RCC 7860 (cell line): Measurements from ENCODE around the gene CAGE1.
"Not testable (repeated sequence)": the region's sequence is repeated elsewhere in the genome, so short reads cannot be mapped to it uniquely, and the experiment has no call there.

ENCODE experiments used
- DNase-seq: peaks from one replicate; pipeline ENCODE4 v3.0.0-alpha.2; 2015; ENCODE audit warnings: low spot score
- FAIRE-seq: peaks from 2 replicates; lab custom pipeline; 2012; peaks lifted over from hg19 to GRCh38; lab: Jason Lieb, UNC

CAGE1 gene

DNA sequence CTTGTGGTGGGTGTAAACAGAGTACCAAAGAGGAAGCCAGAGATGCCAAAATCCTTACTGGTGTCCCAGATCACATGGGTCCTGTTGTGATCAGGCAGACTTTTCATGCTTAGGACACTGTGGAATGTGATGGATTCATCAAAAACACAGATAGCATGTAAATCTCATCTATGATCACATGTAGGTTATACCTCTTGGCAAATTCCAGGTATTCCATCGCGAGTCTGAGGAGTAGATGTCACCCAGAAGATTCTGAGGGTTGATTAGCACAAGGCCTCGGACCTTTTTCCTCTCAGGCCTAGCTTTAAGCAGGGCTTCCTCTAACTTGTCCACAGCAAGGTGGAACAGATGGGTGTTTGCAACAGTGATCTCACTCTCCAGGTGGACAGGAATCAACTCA, 48.3 kb downstream of the CAGE1 start:
- FAIRE-seq (no peak), DNase-seq (no peak)

DNA sequence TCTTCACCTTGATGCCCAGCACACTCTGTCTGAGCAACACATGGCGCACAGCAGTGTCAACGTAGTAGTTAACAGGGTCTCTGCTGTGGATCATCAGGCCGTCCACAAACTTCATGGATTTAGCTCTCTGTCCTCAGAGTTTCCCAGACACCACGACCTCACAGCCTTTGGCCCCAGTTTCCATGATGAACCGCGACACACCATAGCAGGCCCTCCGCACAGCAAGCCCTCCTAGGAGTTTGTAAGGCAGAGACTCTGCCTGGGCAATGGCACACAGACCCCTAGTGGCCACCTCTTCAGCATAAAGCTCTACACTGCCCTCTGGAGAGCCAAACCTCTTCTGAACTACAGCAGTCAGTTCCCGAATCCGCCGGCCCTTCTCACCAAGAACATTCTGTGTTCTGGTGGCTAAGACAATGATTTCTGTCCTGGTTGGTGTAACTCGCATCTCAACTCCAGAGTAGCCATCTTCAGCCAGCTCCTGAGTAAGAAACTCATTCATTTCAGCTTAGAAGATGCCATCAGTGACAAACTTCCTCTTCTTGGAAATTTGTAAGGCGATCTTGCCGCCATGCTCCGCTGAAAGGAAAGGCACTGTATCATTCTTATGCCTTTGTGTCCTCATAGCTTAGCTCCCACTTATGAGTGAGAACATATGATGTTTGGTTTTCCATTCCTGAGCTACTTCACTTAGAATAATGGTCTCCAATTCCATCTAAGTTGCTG, 50.4 kb downstream of the CAGE1 start:
- not testable (repeated sequence) for FAIRE-seq, DNase-seq

DNA sequence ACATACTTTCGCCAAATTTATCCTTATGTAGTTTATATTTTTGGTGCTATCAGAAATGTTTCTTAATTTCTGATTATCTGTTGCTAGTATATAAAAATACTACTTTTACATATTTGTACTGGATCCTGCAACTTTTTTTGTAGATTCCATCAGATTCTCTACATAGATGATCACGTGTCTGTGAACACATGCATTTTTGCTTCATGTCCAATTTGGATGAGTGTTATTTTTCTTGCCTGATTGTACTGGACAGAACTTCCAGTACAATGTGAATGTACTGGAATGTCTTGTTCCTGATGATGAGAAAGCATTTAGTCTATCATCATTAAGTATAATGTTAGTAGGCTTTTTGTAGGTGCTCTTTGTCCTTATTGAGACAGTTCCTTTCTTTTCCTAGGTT, 51.5 kb downstream of the CAGE1 start:
- FAIRE-seq (no peak), DNase-seq (no peak)

DNA sequence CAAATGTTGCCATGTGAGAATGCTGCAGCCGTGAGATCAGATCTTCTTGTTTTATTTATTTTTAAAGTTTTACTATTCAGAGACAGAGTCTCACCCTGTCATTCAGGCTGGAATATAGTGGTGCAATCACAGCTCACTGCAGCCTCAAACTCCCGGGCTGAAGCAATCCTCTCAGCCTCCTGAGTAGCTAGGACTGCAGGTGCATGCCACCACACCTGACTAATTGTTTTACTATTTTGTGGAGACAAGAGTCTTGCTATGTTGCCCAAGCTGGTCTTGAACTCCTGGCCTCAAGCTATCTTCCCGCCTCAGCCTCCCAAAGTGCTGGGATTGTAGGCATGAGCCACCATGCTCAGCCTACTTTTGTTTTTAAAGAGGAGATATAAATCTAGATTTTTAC, 54.0 kb downstream of the CAGE1 start:
- FAIRE-seq (no peak), DNase-seq (no peak)

DNA sequence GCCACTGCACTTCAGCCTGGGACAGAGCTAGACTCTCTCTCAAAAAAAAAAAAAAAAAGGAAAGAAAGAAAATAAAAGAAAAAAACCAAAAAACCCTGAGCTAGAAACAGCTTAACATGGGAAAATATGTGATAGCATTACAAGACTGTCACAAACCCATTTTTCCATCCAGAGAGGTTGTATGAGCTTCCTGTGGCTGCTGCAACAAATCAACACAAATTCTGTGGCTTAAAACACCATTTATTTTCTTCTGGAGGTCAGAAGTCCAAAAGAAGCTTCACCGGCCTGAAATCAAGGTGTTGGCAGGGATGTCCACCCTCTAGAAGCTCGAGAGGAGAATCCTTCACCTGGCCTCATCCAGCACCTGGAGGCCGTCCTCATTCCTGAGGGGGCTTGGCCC, 54.9 kb downstream of the CAGE1 start:
- FAIRE-seq: no peak
- DNase-seq: no peak

DNA sequence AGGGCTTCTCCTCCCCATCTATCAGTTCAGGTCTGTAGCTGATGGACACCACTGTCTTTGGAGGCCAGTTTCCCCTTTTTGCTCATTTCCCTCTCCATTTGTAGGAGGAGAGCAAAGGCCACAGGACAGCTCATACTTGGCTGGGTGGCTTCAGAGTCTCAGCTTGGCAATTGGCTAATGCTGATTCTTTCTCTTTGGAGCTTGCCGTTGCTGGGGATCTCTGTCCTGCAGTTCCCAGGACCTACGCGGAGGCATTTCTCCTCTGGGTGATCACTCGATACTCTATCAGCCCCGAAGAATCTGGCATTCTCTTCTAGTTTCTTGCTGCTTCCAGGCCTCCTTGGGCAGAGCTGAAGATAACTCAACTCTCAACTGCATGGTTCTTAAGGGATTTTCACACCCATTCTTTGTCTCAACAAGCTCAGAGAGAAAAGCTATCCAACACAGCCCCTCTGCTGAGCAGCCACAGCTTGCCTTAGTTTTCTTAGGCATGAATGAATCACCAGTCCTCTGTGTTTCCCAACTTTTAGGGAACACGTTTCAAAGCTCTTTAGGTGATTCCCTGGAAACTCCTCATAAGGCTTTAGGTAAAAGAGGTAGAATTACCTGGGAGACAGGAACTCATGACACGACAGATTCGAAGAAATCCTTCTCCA, 57.3 kb downstream of the CAGE1 start:
- DNase-seq: no peak

DNA sequence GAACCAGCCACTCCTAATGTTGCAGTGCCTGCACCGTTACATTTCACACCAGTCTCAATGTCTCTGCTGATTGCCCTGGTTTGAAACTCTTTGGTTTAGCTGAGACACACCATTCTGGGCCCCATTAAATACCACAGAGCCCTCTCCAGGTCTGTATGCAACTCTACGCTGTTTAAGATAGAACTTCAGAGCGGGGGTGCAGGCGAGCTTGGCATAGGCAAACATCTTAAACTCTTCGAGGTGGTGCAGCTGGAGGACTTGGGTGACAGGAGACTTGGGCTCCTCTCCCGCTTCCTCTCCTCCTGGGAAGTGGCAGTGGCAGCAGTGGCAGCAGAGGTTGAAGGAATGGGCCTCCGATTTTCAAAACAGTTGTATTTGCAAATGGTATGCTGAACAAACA, 58.1 kb downstream of the CAGE1 start:
- FAIRE-seq (no peak), DNase-seq (no peak)

More for the DNA sequence above, 57.3 kb downstream of the CAGE1 start:
- FAIRE-seq: no peak

DNA sequence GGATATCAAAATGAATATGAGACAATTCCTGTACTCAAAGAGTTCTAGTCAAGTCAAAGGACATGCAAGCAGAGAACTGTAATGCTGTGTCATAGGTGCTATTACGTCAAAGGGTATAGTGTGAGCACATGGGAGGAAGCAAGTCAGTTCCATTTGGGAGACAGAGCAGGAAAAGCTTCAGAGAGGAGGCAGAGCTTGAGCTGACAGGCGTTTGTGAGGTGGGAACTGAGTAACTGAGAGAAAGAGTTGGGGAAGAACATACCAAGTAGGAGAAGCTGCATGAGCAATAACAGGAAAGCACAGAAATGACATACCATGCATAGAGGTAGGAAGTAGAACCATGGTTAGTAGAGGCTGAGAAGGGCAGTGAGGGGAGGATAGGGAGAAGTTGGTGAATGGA, 61.3 kb downstream of the CAGE1 start:
- FAIRE-seq (no peak), DNase-seq (no peak)

DNA sequence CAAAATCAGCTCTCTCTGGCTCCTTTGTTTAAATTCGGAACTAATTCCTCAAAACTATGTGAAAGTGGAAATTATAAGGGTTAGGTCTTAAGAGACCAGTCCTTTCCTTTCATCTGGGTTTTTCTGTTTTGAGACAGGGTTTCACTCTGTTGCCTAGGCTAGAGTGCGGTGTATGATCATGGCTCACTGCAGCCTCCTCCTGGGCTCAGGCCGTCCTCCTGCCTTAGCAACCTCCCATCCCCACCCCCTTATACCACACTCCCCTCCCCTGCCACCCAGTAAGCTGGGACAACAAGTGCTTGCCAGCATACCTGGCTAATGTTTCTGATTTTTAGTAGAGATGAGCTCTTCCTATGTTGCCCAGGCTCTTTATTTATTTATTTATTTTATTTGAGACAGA, 63.8 kb downstream of the CAGE1 start:
- no peak for FAIRE-seq

DNA sequence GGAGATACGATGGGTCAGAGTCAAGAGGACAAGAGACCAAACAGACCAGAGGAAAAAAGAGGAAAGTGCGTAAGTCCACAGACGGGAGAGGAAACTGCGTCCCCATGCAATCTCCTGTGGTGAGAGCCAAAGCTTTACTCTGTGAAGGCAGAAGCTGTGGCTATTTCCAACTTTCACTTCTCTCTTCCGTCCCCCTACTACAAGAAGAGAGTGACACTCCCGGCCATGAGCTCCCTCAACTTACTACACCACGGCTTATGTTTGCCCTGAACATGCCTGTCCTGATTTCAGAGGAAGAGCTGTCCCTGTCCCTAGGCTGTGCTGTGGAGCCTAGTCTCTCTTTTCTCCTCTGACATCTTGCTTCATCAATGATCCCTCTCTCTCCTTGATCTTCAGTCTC, 65.0 kb downstream of the CAGE1 start:
- DNase-seq (no peak), FAIRE-seq (no peak)

More for the DNA sequence above, 63.8 kb downstream of the CAGE1 start:
- DNase-seq: no peak

DNA sequence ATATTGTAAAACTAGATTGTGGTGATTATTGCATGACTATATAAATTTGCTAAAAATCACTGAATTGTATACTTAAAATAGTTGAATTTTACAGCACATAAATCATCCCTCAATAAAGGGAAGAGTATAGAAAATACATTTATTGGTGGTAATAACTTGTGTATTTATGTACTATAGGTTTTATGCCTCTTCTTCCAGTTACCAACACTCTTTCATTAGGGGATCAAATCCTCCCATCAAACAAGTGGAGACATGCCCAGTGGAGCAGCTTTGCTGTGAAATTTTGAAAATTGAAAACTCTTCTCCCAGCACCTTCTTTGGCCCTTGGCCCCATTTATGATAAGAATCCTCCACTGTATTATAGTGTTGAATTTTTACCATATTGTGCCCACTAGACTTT, 66.5 kb downstream of the CAGE1 start:
- FAIRE-seq (no peak), DNase-seq (no peak)

DNA sequence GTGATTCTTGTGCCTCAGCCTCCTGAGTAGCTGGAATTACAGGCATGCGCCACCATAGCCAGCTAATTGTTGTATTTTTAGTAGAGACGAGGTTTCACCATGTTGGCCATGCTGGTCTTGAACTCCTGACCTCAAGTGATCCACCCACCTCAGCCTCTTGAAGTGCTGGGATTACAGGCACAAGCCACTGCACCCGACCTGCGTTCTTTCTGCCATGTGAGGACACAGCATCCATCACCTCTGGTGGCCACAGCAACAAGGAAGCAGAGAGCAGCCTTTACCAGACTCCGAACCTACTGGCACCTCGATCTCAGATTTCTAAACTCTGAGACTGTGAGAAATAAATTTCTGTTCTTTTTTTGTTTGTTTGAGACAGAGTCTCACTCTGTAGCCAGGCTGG, 67.7 kb downstream of the CAGE1 start:
- DNase-seq, FAIRE-seq: not testable (repeated sequence)

DNA sequence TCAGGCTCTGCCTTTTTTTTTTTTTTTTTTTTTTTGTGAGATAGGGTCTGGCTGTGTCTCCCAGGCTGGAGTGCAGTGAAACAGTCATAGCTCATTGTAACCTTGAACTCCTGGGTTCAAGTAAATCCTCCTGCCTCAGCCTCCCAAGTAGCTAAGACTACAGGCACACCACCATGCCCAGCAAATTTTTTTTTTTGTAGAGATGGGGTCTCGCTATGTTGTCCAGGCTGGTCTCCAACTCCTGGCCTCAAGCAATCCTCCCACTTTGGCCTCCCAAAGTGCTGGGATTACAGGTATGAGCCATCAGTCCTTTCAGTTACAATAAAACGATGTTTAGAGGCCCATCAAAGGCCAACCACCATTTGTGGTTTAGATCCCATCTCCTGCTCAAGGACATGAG, 70.1 kb downstream of the CAGE1 start:
- FAIRE-seq, DNase-seq: not testable (repeated sequence)

DNA sequence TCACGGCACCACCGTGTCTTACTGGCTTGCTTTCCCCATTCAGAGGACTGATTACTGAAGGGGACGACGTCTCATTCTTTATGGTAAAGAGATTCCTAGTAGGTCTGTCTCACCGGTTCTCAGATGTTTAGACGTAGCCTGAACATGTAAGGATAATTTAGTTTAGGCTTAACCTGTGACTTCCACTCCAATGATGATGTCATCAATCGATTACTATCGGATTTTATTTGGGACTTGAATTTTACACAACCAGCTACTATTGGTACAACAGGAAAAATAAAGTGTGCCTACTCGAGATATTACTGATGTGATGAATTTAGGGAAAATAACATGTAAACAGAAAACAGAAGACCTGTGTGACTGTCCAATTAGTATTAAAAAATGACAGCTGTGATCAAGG, 72.0 kb downstream of the CAGE1 start:
- no peak for FAIRE-seq

DNA sequence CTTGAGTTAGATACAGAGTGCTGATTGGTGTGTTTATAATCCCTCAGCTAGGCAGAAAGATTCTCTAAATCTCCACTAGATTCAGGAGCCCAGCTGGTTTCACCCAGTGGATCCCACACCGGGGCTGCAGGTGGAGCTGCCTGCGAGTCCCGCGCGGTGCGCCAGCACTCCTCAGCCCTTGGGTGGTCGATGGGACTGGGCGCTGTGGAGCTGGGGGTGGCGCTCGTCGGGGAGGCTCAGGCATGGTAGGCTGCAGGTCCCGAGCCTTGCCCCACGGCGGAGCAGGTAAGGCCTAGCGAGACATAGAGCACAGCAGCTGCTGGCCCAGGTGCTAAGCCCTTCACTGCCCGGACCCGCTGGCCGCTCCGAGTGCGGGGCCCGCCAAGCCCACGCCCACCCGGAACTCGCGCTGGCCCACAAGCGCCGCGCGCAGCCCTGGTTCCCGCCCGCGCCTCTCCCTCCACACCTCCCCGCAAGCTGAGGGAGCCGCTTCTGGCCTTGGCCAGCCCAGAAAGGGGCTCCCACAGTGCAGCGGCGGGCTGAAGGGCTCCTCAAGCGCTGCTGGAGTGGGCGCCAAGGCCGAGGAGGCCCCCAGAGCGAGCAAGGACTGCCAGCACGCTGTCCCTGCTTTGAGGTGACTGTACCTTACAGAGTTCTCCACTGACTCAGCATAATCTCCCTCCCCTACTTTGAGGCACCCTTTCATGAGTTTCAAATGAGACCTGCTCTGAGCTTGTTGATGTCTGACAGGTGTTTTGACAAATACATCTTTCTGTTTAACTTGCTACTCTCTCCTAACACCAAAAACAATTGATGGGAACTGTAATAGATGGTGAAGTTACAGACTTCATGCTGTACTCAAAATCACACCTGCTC, 72.6 kb downstream of the CAGE1 start:
- DNase-seq (no peak), FAIRE-seq (no peak)

More for the DNA sequence above, 72.0 kb downstream of the CAGE1 start:
- no peak for DNase-seq

DNA sequence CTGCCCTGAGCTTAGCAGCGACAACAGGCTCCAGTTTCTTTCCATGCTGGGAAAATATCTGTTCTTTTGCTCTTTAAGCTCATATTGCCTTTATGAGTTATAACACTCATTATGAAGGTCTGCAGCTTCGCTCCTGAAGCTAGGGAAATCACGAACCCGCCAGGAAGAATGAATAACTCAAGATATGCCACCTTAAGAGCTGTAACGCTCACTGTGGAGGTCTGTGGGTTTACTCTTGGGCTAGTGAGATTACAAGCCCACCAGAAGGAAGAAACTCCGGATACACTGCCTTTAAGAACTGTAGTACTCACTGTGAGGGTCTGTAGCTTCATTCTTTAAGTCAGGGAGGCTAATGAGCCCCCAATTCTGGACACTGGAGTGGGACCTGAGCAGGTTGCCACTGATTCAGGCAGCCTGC, 73.6 kb downstream of the CAGE1 start:
- DNase-seq: no peak
- FAIRE-seq: no peak

DNA sequence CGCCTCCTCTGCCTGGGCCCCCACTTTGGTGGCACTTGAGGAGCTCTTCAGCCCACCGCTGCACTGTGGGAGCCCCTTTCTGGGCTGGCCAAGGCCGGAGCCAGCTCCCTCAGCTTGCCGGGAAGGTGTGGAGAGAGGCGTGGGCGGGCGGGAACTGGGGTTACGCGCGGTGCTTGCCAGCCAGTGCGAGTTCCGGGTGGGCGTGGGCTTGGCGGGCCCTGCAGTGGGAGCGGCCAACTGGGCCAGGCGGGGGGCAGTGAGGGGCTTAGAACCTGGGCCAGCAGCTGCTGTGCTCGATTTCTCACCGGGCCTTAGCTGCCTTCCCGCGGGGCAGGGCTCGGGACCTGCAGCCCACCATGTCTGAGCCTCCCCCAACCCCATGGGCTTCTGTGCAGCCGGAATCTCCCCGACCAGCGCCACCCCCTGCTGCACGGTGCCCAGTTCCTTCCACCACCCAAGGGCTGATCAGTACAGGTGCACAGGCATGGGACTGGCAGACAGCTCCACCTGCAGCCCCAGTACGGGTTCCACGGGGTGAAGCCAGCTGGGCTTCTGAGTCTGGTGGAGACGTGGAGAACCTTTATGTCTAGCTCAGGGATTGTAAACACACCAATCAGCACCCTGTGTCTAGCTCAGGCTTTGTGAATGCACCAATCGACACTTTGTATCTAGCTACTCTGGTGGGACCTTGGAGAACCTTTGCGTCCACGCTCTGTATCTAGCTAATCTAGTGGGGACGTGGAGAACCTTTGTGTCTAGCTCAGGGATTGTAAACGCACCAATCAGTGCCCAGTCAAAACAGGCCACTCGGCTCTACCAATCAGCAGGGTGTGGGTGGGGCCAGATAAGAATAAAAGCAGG, 74.2 kb downstream of the CAGE1 start:
- DNase-seq, FAIRE-seq: not testable (repeated sequence)

DNA sequence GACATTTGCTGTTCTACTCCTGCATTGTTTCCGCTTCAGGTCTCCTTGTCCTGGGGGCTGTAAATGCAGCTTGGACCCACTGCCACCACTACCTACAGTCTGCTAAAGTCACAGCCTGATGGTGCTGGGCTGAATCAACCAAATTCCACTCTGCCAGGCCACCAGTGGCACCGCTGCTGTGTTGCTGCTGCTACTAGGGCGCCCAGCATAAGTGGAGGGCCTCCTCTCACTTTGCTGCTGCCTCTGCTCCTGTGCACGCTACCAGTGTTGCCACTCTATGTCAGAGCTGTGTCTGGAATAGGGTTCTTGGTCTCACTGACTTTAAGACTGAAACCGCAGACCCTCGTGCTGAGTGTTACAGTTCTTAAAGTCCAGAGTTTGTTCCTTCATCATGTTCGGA, 75.1 kb downstream of the CAGE1 start:
- no peak for DNase-seq
- FAIRE-seq: no peak

DNA sequence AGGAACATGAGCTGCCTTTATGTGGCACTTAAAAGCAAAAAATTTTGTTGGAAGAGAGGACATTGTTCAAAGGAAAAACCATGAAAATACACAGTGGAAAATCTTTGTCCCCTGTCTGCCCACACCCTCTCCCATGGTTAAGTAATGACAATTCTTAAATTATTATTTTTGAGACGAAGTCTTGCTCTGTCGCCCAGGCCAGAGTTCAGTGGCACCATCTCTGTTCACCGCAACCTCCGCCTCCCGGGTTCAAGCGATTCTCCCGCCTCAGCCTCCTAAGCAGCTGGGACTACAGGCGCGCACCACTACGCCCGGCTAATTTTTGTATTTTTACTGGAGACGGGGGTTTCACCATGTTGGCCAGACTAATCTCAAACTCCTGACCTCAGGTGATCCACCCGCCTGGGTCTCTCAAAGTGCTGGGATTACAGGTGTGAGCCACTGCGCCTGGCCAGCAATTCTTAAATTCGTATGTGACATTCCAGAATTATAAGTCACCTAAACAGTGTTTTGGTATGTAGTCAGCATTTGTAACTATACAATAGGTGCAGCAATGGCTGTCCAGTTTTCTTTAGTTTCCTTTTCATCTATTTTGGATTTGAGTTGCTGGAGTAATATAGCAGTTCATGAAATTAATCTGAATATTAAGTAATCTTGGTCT, 75.9 kb downstream of the CAGE1 start:
- DNase-seq: no peak
- FAIRE-seq: no peak
